Gastrocnemius medialis (tissue), 4 donors: Measurements from ENCODE around the gene RPL27A. TPM values are rescaled to one million over a fixed set of nuclear protein-coding genes. Genes with fewer than 3 reads are reported as not detected.
A peak's percentile ranks its signal among the peaks of the same experiment; 100 is the strongest.

Source experiments
- ATAC-seq, 2 donors: fragments of 150-250 bp; one replicate each; pipeline ENCODE4 v1.9.1; 2016
- DNase-seq, 2 donors: peaks; one replicate each; pipeline ENCODE4 v3.0.0-alpha.2; 2019
- H3K27ac ChIP-seq, 4 donors: fragments of 200-600 bp; sonication (generic); 1 replicate in 1 of 4; 2 replicates in 3 of 4; pipeline ENCODE4 v1.5.1; 2016 to 2018; ENCODE audit warnings: mild to moderate bottlenecking in 2 of 4, moderate library complexity in 1 of 4
- H3K27me3 ChIP-seq, 3 donors: fragments of 200-600 bp; sonication (generic) in 2 of 3; 1 replicate in 1 of 3; 2 replicates in 2 of 3; pipeline versions ENCODE4 v1.5.1 to v1.6.0; 2016 to 2019; ENCODE audit warnings: mild to moderate bottlenecking in 1 of 3, moderate library complexity in 1 of 3
- H3K36me3 ChIP-seq, 2 donors: fragments of 200-600 bp; sonication (generic) in 1 of 2; one replicate each; pipeline ENCODE4 v1.5.1; 2017 to 2018
- H3K4me1 ChIP-seq, 2 donors: fragments of 200-600 bp; sonication (generic) in 1 of 2; one replicate each; pipeline ENCODE4 v1.5.1; 2016 to 2017; ENCODE audit warnings: mild to moderate bottlenecking in 2 of 2
- H3K4me3 ChIP-seq, 4 donors: fragments of 200-600 bp; sonication (generic) in 3 of 4; 1 replicate in 1 of 4; 2 replicates in 3 of 4; pipeline ENCODE4 v1.5.1; 2016 to 2019; ENCODE audit warnings: mild to moderate bottlenecking in 2 of 4
- H3K9me3 ChIP-seq, 3 donors: fragments of 200-600 bp; sonication (generic) in 2 of 3; 1 replicate in 1 of 3; 2 replicates in 2 of 3; pipeline ENCODE4 v1.5.1; 2016 to 2019
- CTCF ChIP-seq, 5 experiments: fragments of 450-650 bp in 3 of 5; fragments of 200-600 bp in 2 of 5; sonication (generic) in 2 of 5; IDR thresholded peaks in 4 of 5; conservative IDR thresholded peaks in 1 of 5; 1 replicate in 4 of 5; 2 replicates in 1 of 5; pipeline ENCODE4 v1.5.1; 2016 to 2019; ENCODE audit warnings: antibody characterized with exemption in 5 of 5, mild to moderate bottlenecking in 3 of 5, moderate library complexity in 3 of 5
- POLR2A ChIP-seq, 2 donors: fragments of 450-650 bp; IDR thresholded peaks; one replicate each; pipeline ENCODE4 v1.6.1; 2017; ENCODE audit warnings: antibody characterized with exemption in 2 of 2, mild to moderate bottlenecking in 2 of 2, moderate library complexity in 2 of 2
- in situ Hi-C, 4 donors: fragments of 200-750 bp; cut with MboI; loops; one replicate each; pipeline versions ENCODE4 v1.15.0 to v1.8.0; 2017; ENCODE audit warnings: low sequenced_read_pairs in 4 of 4
- intact Hi-C: fragments of 100-400 bp; cut with DNase I; formaldehyde crosslinking; loops from one replicate; pipeline ENCODE4 v1.15.1; 2023; ENCODE audit warnings: low total_unique reads
- total RNA-seq, 4 donors: library from RNA; depleted of rRNA; stranded (reverse); fragments of >200 nt; gene quantifications; one replicate each; pipeline versions ENCODE4 v1.1.0 to v1.2.3, GENCODE V29; 2016

RPL27A gene
- total RNA-seq, 4 donors from 2014 or later, result 598 to 693 (median 633) TPM

- TF ChIP-seq POLR2A (IDR thresholded peaks at IDR 0.05) (no peak), CTCF (IDR thresholded peaks at IDR 0.05 in 4 of 5, conservative IDR thresholded peaks at IDR 0.05 in 1 of 5) (no peak)
- Histone ChIP-seq H3K4me1 (peaks cover 29 to 33% of the 10 kb centered on the region in 2 donors), H3K27ac (peak overlapping the region; percentile 55 to 84 (median 80)), H3K4me3 (no peak overlapping the region), H3K36me3 (peaks cover 0 to under 1% of the 10 kb centered on the region in 2 donors), H3K9me3 (no peaks in the 10 kb centered on the region), H3K27me3 (no peaks in the 10 kb centered on the region)
- ATAC-seq (no peak), DNase-seq (no peak)
- intact Hi-C loops, result loop anchor here (2.0 kb wide), 1 partner anchor 18 kb away; no protein-coding TSS in a partner anchor
- in situ Hi-C loops, result no loop called here
Measured at GRCh38 chr11:8706673-8707432, 24.3 kb downstream of the RPL27A start.

- Histone ChIP-seq H3K36me3 (peaks cover 0 to 9% of the 10 kb centered on the region in 2 donors), H3K27ac (peak overlapping the region; percentile 55 to 84 (median 80)), H3K4me1 (peaks cover 29 to 33% of the 10 kb centered on the region in 2 donors), H3K27me3 (no peaks in the 10 kb centered on the region), H3K9me3 (no peaks in the 10 kb centered on the region), H3K4me3 (no peak overlapping the region)
- intact Hi-C loops (loop anchor here (2.0 kb wide), 1 partner anchor 19 kb away; no protein-coding TSS in a partner anchor), in situ Hi-C loops (no loop called here)
- DNase-seq (peak; percentile 83 to 89), ATAC-seq (peak; percentile 79 to 82)
- TF ChIP-seq CTCF (IDR thresholded peaks at IDR 0.05 in 4 of 5, conservative IDR thresholded peaks at IDR 0.05 in 1 of 5) (no peak), POLR2A (IDR thresholded peaks at IDR 0.05) (no peak)
Measured at GRCh38 chr11:8707541-8708191, 25.1 kb downstream of the RPL27A start.

GRCh38 chr11:8709002-8709672, 26.5 kb downstream of the RPL27A start:
- TF ChIP-seq POLR2A (IDR thresholded peaks at IDR 0.05) (peak in 1 of 2 donors; percentile 54), CTCF (IDR thresholded peaks at IDR 0.05 in 4 of 5, conservative IDR thresholded peaks at IDR 0.05 in 1 of 5) (no peak)
- Histone ChIP-seq H3K27me3 (no peaks in the 10 kb centered on the region), H3K27ac (peak overlapping the region; percentile 55 to 84 (median 80)), H3K4me1 (peaks cover 29 to 39% of the 10 kb centered on the region in 2 donors), H3K36me3 (peaks cover 0 to 9% of the 10 kb centered on the region in 2 donors), H3K4me3 (no peak overlapping the region), H3K9me3 (no peaks in the 10 kb centered on the region)
- DNase-seq, result peak; percentile 60 to 81
- ATAC-seq, result peak; percentile 66 to 67
- in situ Hi-C loops (no loop called here), intact Hi-C loops (no loop called here)

GRCh38 chr11:8709777-8710176, 27.2 kb downstream of the RPL27A start:
- Histone ChIP-seq H3K9me3 (no peaks in the 10 kb centered on the region), H3K4me1 (peaks cover 30 to 45% of the 10 kb centered on the region in 2 donors), H3K4me3 (no peak overlapping the region), H3K27me3 (no peaks in the 10 kb centered on the region), H3K27ac (peak overlapping the region; percentile 55 to 84 (median 80)), H3K36me3 (peaks cover 0 to 9% of the 10 kb centered on the region in 2 donors)
- ATAC-seq (no peak), DNase-seq (no peak)
- intact Hi-C loops (no loop called here), in situ Hi-C loops (no loop called here)
- TF ChIP-seq POLR2A (IDR thresholded peaks at IDR 0.05) (no peak), CTCF (IDR thresholded peaks at IDR 0.05 in 4 of 5, conservative IDR thresholded peaks at IDR 0.05 in 1 of 5) (no peak)
